Hippocampal formation (tissue), 2 donors: ENCODE measurements around the gene ILF3.

Source experiments
- DNase-seq, 2 donors: peaks; one replicate each; lab custom pipeline; 2025; lab: John Stamatoyannopoulos, UW

Gene ILF3

GRCh38 chr19:10653732-10654609, at the start of gene ILF3:
Gene ILF3, plus strand, starts transcription at chr19:10654346. Its CDS starts 16,260 bp downstream, at chr19:10670606.
- DNase-seq, result peak; percentile 98 to 99

- DNase-seq, result no peak
These were observed 49.6 kb upstream of the ILF3 start for GRCh38 chr19:10604460-10604980.

DNA sequence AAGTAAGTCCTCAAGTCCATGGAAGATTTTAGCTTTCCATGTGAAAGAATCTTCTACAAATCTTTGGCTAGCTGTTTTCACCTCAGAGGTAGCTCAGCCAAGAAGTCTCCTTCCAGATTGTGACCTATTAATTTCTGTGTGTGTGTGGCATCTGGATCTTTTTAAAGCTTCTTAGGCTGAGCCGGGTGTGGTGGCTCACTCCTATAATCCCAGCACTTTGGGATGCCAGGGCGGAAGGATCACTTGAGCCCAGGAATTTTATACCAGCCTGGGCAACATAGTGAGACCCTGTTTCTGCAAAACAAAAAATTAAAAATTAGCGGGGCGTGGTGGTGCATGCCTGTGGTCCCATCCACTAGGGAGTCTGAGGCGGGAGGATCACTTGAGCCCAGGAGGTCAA, 42.2 kb upstream of the ILF3 start:
- DNase-seq, result no peak

- DNase-seq, result peak; percentile 41 to 70
These were observed 41.5 kb upstream of the ILF3 start for GRCh38 chr19:10612499-10613119.

GRCh38 chr19:10615429-10616023, 38.6 kb upstream of the ILF3 start:
- no peak for DNase-seq

- no peak for DNase-seq
These were observed 36.6 kb upstream of the ILF3 start for GRCh38 chr19:10617409-10618121.

- DNase-seq, result no peak
These were observed 35.3 kb upstream of the ILF3 start for GRCh38 chr19:10618846-10619245.

GRCh38 chr19:10620786-10621185, 33.4 kb upstream of the ILF3 start:
- DNase-seq, result no peak

GRCh38 chr19:10621966-10622365, 32.2 kb upstream of the ILF3 start:
- no peak for DNase-seq

DNA sequence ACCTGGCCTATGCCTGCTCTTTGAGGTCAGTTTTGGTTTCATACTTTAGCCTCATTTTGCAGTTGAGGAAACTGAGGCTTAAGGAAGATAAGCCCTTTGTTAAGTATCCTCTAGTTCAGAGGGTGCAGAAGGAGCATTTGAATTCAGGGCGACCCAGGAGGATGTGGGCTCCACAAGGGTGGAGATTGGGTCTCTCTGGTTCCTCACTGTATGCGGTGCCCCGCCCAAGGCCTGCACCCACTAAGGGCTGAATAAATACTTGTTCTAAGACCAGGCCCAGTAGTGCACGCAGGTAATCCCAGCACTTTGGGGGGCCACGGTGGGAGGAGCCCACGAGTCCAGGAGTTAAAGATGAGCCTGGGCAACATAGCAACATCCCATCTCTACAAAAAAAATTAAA, 29.6 kb upstream of the ILF3 start:
- DNase-seq, result no peak

DNA sequence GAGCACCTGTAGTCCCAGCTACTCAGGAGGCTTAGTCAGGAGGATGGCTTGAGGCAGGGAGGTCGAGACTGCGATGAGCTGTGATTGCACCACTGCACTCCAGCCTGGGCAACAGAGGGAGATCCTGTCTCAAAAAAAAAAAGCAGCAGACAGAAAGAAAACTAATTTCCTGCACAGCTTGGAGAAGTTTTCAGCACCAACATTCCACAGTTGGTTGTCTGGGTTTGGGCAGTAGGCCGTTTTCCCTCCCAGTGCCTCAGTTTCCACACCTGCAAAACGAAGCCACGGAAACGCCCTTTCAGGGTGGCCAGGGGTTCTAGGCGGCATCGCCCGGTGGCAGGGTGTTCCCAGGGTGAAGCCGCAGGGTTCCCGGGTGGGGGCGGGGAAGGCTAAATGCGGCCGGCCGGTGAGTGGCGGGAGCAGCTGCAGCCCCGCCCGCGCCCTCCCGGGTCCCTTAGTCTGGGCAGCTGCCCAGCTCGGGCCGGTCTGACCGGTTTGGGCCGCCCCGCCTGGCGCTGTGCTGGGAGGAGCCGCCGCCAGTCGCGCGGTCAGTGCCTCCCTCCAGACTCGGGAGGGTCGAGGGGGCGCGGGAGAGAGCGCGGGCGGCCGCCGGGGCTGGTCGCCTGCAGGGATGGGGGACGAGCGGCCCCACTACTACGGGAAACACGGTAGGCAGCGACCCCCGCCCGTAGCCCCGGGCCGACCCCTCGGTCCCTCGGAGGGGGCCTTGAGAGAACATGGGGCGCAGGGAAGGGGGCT, 29.0 kb upstream of the ILF3 start, which contains the start of gene SLC44A2:
Gene SLC44A2, plus strand, starts transcription at position 551 of the 759 bp plus-strand sequence. Its CDS starts 81 bp downstream, at position 632.
- DNase-seq, result peak; percentile 71 to 74

- DNase-seq, result no peak
These were observed 28.4 kb upstream of the ILF3 start for GRCh38 chr19:10625762-10626138.

DNA sequence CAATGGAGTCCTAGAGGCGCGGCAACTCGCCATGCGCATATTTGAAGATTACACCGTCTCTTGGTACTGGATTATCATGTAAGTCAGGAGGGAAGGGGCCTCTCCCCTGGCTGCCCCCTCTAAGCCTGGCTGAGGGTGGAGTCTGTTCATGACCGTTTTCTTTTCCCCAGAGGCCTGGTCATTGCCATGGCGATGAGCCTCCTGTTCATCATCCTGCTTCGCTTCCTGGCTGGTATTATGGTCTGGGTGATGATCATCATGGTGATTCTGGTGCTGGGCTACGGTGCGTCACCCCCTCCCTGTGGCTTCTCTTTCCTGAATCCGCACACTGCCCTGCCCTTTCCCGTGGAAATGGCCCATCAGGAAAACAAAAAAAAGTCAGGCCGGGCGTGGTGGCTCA, 22.3 kb upstream of the ILF3 start:
- no peak for DNase-seq

- DNase-seq, result no peak
These were observed 19.7 kb upstream of the ILF3 start for GRCh38 chr19:10634430-10634829.

- no peak for DNase-seq
These were observed 19.2 kb upstream of the ILF3 start for GRCh38 chr19:10634963-10635362.

DNA sequence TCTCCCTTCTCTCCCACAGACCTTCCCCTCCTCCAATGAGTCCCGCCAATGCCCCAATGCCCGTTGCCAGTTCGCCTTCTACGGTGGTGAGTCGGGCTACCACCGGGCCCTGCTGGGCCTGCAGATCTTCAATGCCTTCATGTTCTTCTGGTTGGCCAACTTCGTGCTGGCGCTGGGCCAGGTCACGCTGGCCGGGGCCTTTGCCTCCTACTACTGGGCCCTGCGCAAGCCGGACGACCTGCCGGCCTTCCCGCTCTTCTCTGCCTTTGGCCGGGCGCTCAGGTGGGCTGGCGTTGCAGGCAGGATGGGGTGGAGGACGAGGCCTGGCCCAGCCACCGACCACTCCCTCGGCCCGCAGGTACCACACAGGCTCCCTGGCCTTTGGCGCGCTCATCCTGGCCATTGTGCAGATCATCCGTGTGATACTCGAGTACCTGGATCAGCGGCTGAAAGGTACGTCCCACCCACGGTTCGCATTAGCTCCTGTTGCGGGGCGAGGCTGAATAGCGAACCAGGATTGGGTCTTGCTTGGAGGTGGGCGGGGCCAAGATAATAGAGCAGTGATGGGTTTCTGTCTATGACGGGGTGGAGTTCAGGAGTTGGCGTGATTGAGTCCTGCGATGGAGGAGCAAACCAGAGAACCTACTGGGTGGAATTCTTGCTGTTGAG, 17.7 kb upstream of the ILF3 start:
- no peak for DNase-seq

- no peak for DNase-seq
These were observed 16.3 kb upstream of the ILF3 start for GRCh38 chr19:10637894-10638293.

- no peak for DNase-seq
These were observed 14.3 kb upstream of the ILF3 start for GRCh38 chr19:10639836-10640235.

- no peak for DNase-seq
These were observed 13.8 kb upstream of the ILF3 start for GRCh38 chr19:10640361-10640760.

DNA sequence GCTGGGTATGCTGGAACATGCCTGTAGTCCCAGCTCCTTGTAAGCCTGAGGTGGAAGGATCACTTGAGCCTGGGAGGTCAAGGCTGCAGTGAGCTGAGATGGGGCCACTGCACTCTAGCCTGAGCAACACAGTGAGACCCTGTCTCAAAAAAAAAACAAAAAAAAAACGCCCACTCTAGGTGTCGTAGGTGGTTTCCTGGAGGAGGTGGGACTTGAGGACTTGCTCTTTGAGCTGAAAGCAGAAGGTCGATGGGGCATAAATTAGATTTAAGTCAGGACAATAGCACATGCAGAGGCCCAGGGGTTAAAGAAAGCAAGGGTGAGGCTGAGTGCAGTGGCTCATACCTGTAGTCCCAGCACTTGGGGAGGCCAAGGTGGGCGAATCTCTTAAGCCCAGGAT, 12.9 kb upstream of the ILF3 start:
- no peak for DNase-seq
